IMR-90 (cell line): Measurements from ENCODE around the gene TBC1D9B. TPM values are rescaled to one million over a fixed set of nuclear protein-coding genes. Genes with fewer than 3 reads are reported as not detected.
A peak's percentile ranks its signal among the peaks of the same experiment; 100 is the strongest.

Experiments
- ATAC-seq: fragments of 200-7000 bp; cut with Tn5 transposase; 2 replicates; pipeline ENCODE4 v1.9.1; 2020; ENCODE audit warnings: low read depth, mild to moderate bottlenecking, moderate library complexity
- BruUV-seq: library from RNA; stranded (reverse); fragments of 400-500 nt; replicated peaks from 2 replicates; lab custom pipeline; 2021; lab: Mats Ljungman, UMichigan
- CTCF ChIA-PET: fragments of 300-600 bp; formaldehyde crosslinking; extraction: SDS; loops from one replicate; lab custom pipeline; 2021; ENCODE audit warnings: antibody characterized with exemption; lab: Yijun Ruan, JAX
- POLR2A ChIA-PET: fragments of 300-600 bp; sonication (Branson Sonifier 250); formaldehyde crosslinking; loops from one replicate; lab custom pipeline; 2022; ENCODE audit warnings: antibody characterized with exemption; ENCODE audit not compliant: unreplicated experiment; lab: Charles Lee
- DNase-seq: peaks from one replicate; pipeline ENCODE4 v3.0.0; 2013
- H2AFZ ChIP-seq: replicated peaks from 2 replicates; pipeline ENCODE3; 2013; ENCODE audit warnings: low read length, mild to moderate bottlenecking; ENCODE audit not compliant: poor library complexity
- H2AK5ac ChIP-seq: 2 replicates; pipeline ENCODE4 v1.6.1; 2013; ENCODE audit warnings: low read depth, low read length, inconsistent platforms
- H2AK9ac ChIP-seq: replicated peaks from 2 replicates; pipeline ENCODE3; 2013; ENCODE audit warnings: mild to moderate bottlenecking, low read depth, low read length, moderate library complexity; ENCODE audit not compliant: poor library complexity
- H2BK120ac ChIP-seq: 2 replicates; pipeline ENCODE4 v1.6.1; 2013; ENCODE audit warnings: low read depth, low read length, inconsistent platforms
- H2BK15ac ChIP-seq: 3 replicates; pipeline ENCODE4 v1.6.1; 2013; ENCODE audit warnings: low read depth, low read length, inconsistent platforms
- H2BK20ac ChIP-seq: 2 replicates; pipeline ENCODE4 v1.6.1; 2013; ENCODE audit warnings: low read depth, mild to moderate bottlenecking, inconsistent platforms, low read length, moderate library complexity
- H2BK5ac ChIP-seq: 2 replicates; pipeline ENCODE4 v1.6.1; 2013; ENCODE audit warnings: mild to moderate bottlenecking, low read depth, low read length, inconsistent platforms; ENCODE audit not compliant: poor library complexity, severe bottlenecking
- H3K14ac ChIP-seq: replicated peaks from 2 replicates; pipeline ENCODE4 v1.6.1; 2013; ENCODE audit warnings: low read depth, low read length, inconsistent platforms
- H3K18ac ChIP-seq: 2 replicates; pipeline ENCODE4 v1.6.1; 2013; ENCODE audit warnings: low read depth, low read length, control low read depth
- H3K23ac ChIP-seq: 2 replicates; pipeline ENCODE4 v1.6.1; 2013; ENCODE audit warnings: low read depth, low read length, inconsistent platforms
- H3K27ac ChIP-seq: 2 replicates; pipeline ENCODE4 v1.5.1; 2013; ENCODE audit warnings: mild to moderate bottlenecking, control low read depth, low read length; ENCODE audit not compliant: insufficient read depth
- H3K27me3 ChIP-seq: 2 replicates; pipeline ENCODE4 v1.6.1; 2013; ENCODE audit warnings: low read length; ENCODE audit not compliant: control insufficient read depth, insufficient read depth
- H3K36me3 ChIP-seq: 2 replicates; pipeline ENCODE4 v1.6.1; 2013; ENCODE audit warnings: low read length, mixed read lengths; ENCODE audit not compliant: control insufficient read depth, insufficient read depth
- H3K4ac ChIP-seq: 2 replicates; pipeline ENCODE4 v1.6.1; 2013; ENCODE audit warnings: low read depth, low read length, inconsistent platforms
- H3K4me1 ChIP-seq: 2 replicates; pipeline ENCODE4 v1.6.1; 2013; ENCODE audit warnings: low read length, mixed read lengths; ENCODE audit not compliant: control insufficient read depth, insufficient read depth
- H3K4me2 ChIP-seq: 2 replicates; pipeline ENCODE4 v1.6.1; 2013; ENCODE audit warnings: low read depth, mild to moderate bottlenecking, control low read depth, low read length, moderate library complexity
- H3K4me3 ChIP-seq: 2 replicates; pipeline ENCODE4 v1.5.1; 2013; ENCODE audit warnings: low read depth, mild to moderate bottlenecking, control low read depth, low read length, moderate library complexity; ENCODE audit not compliant: insufficient read depth
- H3K56ac ChIP-seq: 2 replicates; pipeline ENCODE4 v1.6.1; 2013; ENCODE audit warnings: low read length, inconsistent platforms; ENCODE audit not compliant: insufficient read depth; ENCODE audit errors: extremely low read depth
- H3K79me1 ChIP-seq, 2 experiments: 2 replicates each; pipeline ENCODE4 v1.6.1; 2013; ENCODE audit warnings: low read length in 2 of 2, inconsistent platforms in 1 of 2, low read depth in 1 of 2
- H3K9ac ChIP-seq: 2 replicates; pipeline ENCODE4 v1.6.1; 2013; ENCODE audit warnings: low read depth, low read length, control low read depth
- H3K9me1 ChIP-seq: 2 replicates; pipeline ENCODE4 v1.6.1; 2013; ENCODE audit warnings: low read length, inconsistent platforms; ENCODE audit not compliant: insufficient read depth
- H3K9me3 ChIP-seq: 2 replicates; pipeline ENCODE4 v1.6.1; 2013; ENCODE audit warnings: low read length; ENCODE audit not compliant: control insufficient read depth, insufficient read depth
- H4K20me1 ChIP-seq: 2 replicates; pipeline ENCODE4 v1.6.1; 2013; ENCODE audit warnings: low read length, inconsistent platforms; ENCODE audit not compliant: insufficient read depth
- H4K5ac ChIP-seq: 2 replicates; pipeline ENCODE4 v1.6.1; 2013; ENCODE audit warnings: mild to moderate bottlenecking, low read depth, low read length, control low read depth
- H4K8ac ChIP-seq, 2 experiments: 2 replicates each; pipeline ENCODE4 v1.6.1; 2013; ENCODE audit warnings: low read depth in 2 of 2, low read length in 2 of 2, control low read depth in 1 of 2, inconsistent platforms in 1 of 2
- H4K91ac ChIP-seq: 2 replicates; pipeline ENCODE4 v1.6.1; 2013; ENCODE audit warnings: low read depth, low read length, inconsistent platforms; ENCODE audit not compliant: insufficient read depth
- FOS ChIP-seq: fragments of 150-350 bp; IDR thresholded peaks from 2 replicates; pipeline ENCODE4 v1.6.1; 2016; ENCODE audit warnings: low read depth, low read length
- MAZ ChIP-seq: IDR thresholded peaks from 2 replicates; pipeline ENCODE4 v1.6.1; 2012; ENCODE audit warnings: low read depth, mild to moderate bottlenecking, low read length, improper control_type of control experiment, moderate library complexity, borderline replicate concordance
- NFE2L2 ChIP-seq: fragments of 150-350 bp; IDR thresholded peaks from 2 replicates; pipeline ENCODE4 v1.6.1; 2016; ENCODE audit warnings: low read depth, mild to moderate bottlenecking, low read length
- RAD21 ChIP-seq: IDR thresholded peaks from 2 replicates; pipeline ENCODE4 v1.6.1; 2012; ENCODE audit warnings: low read length, improper control_type of control experiment
- WGBS, 2 experiments: methylation state at CpG; one replicate each; pipeline versions ENCODE4 v1.1.5 to v1.1.7; 2013; ENCODE audit warnings: missing lambda C conversion rate in 2 of 2; ENCODE audit not compliant: insufficient read length in 1 of 2; ENCODE audit errors: extremely low coverage in 2 of 2; 5-methylcytosine and 5-hydroxymethylcytosine counted together
- dilution Hi-C: fragments of 300-500 bp; cut with HindIII; formaldehyde crosslinking; loops from one replicate; pipeline ENCODE4 v1.14.3; 2018; ENCODE audit warnings: low sequenced_read_pairs; ENCODE audit not compliant: unreplicated experiment
- in situ Hi-C: fragments of 300-500 bp; cut with MboI; formaldehyde crosslinking; loops from 3 replicates; pipeline ENCODE4 v1.14.3; 2019; ENCODE audit warnings: low sequenced_read_pairs, inconsistent platforms, mixed read lengths
- intact Hi-C: fragments of 100-400 bp; cut with micrococcal nuclease; formaldehyde crosslinking; loops from 2 replicates; pipeline ENCODE4 v1.10.0; 2022
- polyA plus RNA-seq, 3 experiments: library from polyadenylated mRNA; depleted of rRNA; stranded (reverse); fragments of >200 nt; gene quantifications; 2 replicates each; pipeline ENCODE4 v1.2.3, GENCODE V29; 2012; ENCODE audit warnings: low replicate concordance in 1 of 3
- total RNA-seq: library from RNA; depleted of rRNA; stranded (reverse); fragments of >200 nt; gene quantifications from 2 replicates; pipeline ENCODE4 v1.2.3, GENCODE V29; 2012
- TF ChIP-seq, protein P1 (sequence below): fragments of 150-350 bp; IDR thresholded peaks from 2 replicates; pipeline ENCODE4 v1.6.1; 2017; ENCODE audit warnings: mild to moderate bottlenecking, antibody characterized with exemption, low read length, low read depth
- TF ChIP-seq, protein P2 (sequence below): fragments of 150-350 bp; IDR thresholded peaks from 2 replicates; pipeline ENCODE4 v1.6.1; 2016; ENCODE audit warnings: low read depth, mild to moderate bottlenecking, low read length, moderate library complexity, borderline replicate concordance

TBC1D9B gene
- total and polyA plus RNA-seq, 2 of the 4 experiments (the other 2 are of a cell fraction), result 58.6 to 78.1 TPM

DNA sequence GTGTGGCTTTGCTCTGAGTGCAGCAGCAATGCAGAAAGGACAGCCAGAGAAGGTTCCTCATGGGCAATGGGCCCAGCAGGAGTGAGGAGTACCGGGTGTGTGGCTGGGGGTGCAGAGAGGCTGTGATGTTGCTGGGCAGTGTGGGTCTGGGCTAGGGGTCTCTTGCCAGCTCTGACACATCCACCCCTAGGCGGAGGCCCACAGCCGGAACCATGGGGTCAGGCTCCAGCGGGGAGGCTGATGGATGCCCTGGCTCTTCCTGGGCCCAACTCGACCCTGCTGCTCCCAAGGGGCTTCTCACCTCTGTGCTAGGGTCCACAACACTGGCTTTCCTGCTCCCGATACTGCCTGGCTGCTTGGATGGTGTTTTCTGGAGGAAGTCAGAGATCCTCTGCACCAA, 19.9 kb downstream of the TBC1D9B start:
- ATAC-seq (no peak), DNase-seq (no peak)
- dilution Hi-C loops, result no loop called here
- Histone ChIP-seq H3K4me3 (no peak overlapping the region), H2AFZ (peak overlapping the region; percentile 28), H3K9me1 (0 out of 2 replicates have a peak, but pooled peaks cover 2% of the 10 kb centered on the region), H3K36me3 (peaks cover 83% of the 10 kb centered on the region), H3K27me3 (no peaks in the 10 kb centered on the region), H2BK5ac (no peak overlapping the region), H3K9ac (no peak overlapping the region), H3K23ac (no peak overlapping the region), H2AK5ac (no peak overlapping the region), H2BK20ac (no peak overlapping the region), H4K8ac (no peak overlapping the region), H2BK120ac (no peak overlapping the region), H3K56ac (no peak overlapping the region), H3K4me1 (no peaks in the 10 kb centered on the region), H4K20me1 (no peaks in the 10 kb centered on the region), H2BK15ac (no peak overlapping the region), H3K4me2 (no peak overlapping the region), H3K14ac (no peak overlapping the region), H3K18ac (no peak overlapping the region), H4K5ac (no peak overlapping the region), H4K91ac (no peak overlapping the region), H3K27ac (no peak overlapping the region), H3K9me3 (peaks cover 7% of the 10 kb centered on the region), H3K4ac (no peak overlapping the region), H3K79me1 (peaks cover 10 to 17% of the 10 kb centered on the region in 2 experiments), H2AK9ac (peak overlapping the region; percentile 50)
- ChIA-PET CTCF (no interaction called here), POLR2A (interaction anchor here (0.5 kb wide), 1 partner anchor 21 kb away, joined by 3 read pairs; no protein-coding TSS in a partner anchor)
- in situ Hi-C loops, result no loop called here
- TF ChIP-seq RAD21 (no peak), MAZ (no peak), FOS (no peak), NFE2L2 (no peak)
- TF ChIP-seq, protein P1, sequence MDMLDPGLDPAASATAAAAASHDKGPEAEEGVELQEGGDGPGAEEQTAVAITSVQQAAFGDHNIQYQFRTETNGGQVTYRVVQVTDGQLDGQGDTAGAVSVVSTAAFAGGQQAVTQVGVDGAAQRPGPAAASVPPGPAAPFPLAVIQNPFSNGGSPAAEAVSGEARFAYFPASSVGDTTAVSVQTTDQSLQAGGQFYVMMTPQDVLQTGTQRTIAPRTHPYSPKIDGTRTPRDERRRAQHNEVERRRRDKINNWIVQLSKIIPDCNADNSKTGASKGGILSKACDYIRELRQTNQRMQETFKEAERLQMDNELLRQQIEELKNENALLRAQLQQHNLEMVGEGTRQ, result no peak
- TF ChIP-seq, protein P2, sequence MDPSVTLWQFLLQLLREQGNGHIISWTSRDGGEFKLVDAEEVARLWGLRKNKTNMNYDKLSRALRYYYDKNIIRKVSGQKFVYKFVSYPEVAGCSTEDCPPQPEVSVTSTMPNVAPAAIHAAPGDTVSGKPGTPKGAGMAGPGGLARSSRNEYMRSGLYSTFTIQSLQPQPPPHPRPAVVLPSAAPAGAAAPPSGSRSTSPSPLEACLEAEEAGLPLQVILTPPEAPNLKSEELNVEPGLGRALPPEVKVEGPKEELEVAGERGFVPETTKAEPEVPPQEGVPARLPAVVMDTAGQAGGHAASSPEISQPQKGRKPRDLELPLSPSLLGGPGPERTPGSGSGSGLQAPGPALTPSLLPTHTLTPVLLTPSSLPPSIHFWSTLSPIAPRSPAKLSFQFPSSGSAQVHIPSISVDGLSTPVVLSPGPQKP, result no peak
- no TSS peak for BruUV-seq
- 87% methylated on average over 3 of the region's 6 CpGs; no CpG with 5 or more reads in 1 of the 2 experiments for WGBS, 2 experiments
- intact Hi-C loops, result no loop called here
